HG03064 (cell line): ENCODE results near the gene MICB.
"Not testable (repeated sequence)": the region's sequence is repeated elsewhere in the genome, so short reads cannot be mapped to it uniquely, and the experiment has no call there.

Experiments
- ATAC-seq: cut with Tn5 transposase; IDR thresholded peaks from one replicate; pipeline ENCODE4 v1.9.1; 2021; ENCODE audit warnings: low read depth; ENCODE audit not compliant: unreplicated experiment

The MICB gene

DNA sequence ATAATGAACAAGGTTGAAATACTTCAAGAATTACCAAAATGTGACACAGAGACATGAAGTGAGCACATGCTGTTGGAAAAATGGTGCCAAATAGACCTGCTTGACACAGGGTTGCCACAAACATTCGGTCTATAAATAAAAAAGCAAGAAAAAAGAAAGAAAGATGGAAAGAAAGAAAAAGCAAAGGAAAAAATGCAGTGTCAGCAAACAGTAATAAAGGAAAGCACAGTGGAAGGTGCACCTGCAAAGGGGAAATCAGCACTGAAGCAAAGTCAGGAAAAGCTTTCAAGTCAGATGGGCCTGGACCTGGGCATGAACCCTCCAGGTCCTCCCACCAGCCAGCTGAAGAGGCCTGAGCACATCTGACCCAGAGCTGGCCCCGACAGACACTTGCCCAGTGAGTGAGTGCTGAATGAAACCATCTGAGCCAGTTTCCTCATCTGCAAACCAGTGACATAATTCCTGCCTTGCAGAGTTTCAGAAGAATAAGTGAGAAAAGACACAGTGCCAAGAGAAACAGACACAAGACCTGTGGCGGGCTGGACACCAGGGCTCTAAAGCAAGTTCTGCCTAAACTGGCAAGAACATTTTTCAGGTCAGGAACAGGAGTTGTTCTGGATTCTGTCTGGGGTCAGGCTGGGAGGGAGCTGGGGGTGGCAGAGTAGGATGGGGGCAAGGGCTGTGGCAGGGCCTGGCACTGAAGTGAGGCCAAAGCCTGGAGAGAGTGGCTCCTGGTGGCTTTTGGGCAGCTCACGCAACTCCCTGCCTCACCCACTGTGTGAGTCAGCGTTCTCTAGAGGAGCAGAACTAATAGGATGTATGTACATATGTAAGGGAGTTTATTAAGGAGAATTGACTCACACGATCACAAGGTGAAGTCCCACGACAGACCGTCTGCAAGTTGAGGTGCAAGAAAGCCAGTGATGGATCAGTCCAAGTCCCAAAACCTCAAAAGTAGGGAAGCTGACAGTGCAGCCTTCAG is 23.9 kb upstream of the MICB start:
- ATAC-seq = no peak

DNA sequence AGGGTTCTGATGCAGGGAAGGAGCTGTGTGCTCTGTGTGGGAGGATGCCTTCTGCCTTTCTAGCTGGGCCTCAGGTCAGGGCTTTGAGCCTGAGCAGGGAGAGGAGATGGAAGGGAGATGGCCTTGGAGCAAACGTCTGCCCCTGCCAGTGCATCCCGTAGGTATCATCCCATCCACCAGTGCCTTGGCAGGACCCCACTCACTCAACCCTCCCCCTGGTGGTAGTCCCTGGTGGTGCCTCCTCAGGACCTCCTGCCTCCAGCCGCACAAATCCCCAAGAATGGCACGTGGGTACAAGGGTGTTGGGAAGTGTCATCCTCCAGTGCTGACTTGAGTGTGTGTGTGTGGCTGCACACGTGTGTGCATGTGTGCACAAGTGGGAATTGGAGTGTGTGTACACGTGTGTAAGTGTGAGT is 23.1 kb upstream of the MICB start:
- no peak for ATAC-seq

DNA sequence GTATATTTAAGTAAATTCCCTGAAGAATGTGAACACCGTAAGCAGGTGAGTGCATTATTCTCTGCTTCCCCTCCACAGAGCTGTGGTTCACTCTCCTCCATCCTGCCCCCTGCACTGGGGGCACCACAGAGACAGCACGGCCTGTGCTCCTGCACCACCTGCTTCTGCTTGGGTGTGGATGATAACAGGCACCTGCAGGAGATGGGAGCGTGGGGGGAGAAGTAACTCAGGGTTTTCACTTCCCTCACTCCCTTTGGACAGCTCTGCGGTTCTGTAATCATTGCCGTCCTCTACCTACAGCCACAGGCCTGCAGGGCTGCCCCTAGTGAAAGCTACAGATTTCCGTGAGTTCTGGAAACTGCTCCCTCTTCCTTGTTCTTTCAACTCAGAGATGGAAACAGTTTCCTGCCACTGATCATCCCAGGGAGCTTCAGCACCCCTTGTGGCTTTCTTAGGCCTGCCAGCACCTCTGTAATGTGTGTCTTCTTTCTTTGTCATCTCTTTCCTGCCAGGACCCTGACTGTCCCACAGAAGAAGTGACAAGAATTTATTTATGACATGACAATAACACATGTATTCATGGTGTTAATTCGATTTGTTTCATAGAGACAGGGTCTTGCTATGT is 21.3 kb upstream of the MICB start:
- no peak for ATAC-seq

DNA sequence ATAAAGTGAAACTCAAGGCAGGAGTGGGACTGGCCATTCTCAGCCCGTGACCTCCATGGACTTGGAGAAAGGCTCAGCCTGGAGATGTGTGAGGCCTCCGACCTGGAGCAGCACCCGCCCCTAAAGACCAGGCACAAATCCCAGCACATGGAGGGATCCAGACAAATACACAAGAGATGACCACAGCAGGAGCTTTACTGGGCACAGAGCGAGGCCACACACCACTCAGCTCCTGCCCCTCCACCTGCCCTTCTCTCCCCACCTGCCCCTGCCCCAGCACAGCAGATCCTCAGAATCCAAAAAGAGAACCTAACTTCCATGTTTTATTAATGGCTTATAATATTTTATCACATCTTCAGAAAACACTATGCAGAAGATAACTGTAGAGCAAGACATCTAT is 20.4 kb upstream of the MICB start:
- ATAC-seq = no peak

DNA sequence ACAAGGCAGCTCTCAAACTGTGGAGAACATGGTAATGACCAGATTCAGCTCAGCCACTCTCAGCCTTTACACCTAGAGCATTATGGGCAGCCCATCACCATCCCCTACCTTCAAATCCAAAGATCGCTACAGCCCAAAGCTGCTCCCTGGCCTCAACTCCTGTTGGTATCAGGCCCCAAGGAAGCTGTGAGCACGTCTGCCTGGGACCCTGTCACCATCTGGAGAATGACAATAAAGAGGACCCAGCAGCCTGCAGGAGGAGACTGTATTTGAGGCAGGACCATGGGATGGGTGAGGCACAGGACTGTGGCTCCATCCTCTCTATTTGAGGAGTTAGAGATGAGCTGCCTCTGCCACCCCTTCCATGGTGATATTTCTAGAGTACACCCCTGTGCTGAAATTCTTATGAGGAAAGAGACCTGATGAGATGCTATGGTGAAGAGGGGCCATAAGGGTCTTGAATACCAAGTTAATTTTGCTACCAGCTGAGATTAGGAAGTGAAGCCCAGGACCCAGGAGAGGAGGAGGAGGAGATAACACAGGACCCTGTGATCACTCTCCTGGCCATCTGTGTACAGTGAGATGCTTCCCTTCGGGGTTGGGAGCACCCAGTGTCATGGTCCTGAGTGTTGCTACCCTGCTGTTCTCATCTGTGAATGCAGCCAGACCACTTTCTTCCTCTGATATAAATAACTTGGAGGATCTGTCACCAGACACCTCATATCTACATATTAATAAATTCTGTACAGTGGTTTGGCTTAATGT is 19.6 kb upstream of the MICB start:
- ATAC-seq = no peak

DNA sequence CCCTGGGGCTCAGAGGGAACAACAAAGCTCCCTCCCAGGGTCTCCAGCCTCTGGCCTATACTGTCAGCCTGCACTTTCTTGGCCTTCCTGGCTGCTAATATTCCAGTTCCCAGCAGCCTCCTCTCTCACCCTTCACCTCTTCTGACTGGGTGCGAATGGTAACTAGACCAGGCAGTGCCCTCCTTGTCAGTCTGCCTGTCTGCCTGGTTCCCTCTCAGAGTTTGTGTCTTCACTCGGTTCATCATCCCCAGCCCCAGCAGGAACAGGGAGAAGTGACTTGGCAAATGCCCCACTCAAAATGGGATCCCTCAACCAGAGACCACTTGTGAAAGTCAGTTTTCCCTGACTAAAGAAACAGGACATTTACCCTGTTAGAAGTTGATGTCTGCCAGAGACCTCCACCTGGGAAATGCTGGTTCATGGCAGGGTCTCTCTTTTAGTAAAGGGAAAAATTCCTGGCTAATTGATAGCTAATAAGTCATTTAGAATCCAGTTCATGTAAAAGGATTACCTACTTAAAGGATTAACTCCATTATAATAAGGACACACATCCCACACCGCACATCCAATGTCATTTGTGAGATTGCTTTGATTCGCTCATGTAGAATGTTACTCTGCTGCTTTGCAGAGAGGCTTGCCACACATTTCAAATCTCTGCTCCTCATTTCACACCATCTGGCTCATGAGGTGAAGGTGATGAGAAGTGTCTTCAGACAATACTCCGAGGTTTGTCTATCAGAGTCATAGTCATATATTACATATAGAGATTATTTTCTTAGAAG is 18.6 kb upstream of the MICB start:
- no peak for ATAC-seq

DNA sequence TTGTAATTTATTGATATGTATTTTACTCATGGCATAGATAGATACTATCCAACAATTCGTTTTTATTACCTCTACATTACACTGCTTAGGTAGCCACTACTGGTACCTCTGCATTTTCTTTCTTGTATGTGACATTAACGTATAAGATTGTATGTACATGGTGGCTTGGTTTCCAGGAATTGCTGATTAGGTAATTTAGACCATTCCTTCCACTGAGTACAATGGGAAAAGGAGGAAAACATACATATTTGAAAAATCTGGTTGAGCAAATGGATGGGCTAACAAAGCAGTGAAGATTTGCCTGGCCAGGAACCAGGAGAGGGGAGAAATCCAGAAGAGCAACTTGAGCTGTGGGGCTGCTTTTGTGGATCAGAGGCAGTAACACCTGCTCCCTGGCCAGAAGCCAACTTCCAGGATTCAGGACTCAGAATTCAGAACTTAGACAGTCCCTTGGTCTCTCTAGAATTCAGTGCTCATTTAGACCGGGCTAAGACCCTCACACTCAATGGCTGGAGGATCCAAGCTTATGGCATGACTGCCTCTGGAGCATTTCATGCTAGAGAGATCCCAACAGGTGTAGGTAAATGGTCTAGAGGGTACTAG is 17.9 kb upstream of the MICB start:
- ATAC-seq = no peak

DNA sequence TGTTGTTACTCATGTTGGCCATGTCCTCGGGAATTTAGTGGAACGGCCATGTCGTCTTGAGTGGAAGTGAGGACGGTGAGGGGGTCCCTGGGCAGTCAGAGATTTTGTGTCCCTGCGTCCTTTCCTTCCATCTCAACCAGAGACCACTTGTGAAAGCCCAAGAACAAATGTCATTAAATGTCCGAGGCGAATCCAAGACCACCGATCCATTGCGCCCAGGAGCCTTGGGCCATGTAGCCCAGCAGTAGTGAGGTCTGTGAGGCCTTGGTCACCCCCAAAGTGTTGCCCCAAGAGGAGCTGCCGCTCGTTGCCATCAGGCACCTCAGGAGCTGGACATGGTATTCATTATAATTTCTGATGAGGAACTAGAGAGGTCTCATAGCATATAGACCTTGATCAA is 17.4 kb upstream of the MICB start:
- ATAC-seq = no peak

DNA sequence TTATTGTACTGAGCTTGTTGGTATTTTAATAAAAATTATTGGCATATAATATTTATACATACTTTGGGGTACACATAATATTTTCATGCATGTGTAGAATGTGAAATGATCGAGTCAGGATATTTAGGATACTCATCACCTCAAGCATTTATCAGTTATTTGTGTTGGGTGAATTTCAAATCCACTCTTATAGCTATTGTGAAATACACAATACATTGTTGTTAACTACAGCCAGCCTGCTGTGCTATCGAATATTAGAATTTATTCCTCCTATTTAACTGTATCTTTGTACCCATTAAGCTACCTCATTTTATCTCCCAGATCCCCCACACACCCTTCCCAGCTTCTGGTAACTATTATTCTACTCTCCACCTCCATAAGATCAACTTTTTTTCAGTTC is 14.6 kb upstream of the MICB start:
- no peak for ATAC-seq

DNA sequence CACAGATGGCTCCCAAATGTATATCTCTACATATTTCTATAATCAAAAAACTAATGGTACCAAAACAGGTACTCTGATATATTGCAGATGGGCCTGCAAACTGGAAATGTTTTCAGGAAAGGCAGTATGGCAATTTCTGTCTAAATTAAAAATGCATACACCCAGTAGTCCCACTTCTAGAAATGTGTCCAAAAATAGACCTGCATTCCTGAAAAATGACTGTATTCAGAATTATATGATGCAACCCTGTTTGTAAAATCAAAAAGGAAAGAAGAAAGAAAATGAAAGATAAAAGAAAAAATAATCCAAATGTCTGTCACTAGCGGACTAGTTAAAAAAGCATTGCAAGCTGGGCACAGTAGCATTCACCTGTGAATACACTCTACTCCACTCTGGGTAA is 12.9 kb upstream of the MICB start:
- ATAC-seq = no peak

DNA sequence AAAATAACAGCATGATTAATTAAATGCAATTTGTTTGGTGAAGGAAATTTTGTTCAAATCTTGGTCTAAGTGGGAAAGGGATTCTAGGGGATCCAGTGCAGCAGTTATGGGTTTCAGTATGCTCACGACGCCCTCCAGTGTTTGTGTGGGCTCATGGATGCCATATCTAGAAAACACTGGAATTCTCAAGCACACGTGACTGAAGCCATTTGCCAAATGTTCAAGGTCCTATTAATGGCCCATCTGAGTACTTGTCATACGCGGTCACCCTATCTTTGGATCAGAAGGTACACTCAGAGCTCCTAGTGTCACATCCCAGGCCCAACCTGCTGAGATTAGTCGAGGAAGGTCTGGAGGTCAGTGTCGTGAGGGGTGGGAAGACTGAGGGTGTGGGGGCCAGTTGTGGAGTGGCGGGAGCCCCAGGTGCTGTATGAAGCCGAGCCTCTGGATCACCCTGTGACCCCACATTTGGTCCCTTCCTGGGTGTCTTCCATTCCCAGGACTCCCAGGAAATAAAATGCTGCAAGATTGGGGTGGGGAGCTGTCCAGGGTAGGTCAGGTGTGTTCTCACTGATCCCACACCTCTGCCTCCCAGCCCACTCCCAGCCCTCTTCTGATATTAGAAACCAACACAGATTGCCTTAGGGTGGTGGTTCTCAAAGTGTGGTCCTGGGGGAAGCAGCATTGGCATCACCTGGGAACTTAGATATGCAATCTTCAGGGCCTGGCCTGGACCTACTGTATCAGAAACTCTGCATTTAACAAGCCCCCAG is 11.7 kb upstream of the MICB start:
- ATAC-seq = not testable (repeated sequence)

DNA sequence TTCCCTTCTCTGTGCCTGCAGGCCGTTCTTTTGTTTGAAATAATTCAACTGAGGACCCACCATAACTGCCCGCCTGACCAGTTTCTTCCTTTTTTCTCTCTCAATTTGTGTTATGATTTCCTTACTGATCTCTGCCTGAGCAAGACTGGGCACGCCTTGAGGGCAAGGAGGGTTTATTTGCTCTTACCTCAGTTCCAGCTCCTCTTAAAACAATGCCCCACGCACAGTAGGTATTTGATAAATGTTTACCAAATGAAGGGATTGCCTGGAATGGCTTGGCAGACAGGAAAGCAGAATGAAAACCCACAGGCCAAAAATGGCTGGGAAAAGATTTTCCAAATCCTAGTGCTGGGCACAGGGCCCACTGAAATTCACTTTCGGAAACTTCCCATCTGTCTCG is 10.3 kb upstream of the MICB start:
- not testable (repeated sequence) for ATAC-seq

DNA sequence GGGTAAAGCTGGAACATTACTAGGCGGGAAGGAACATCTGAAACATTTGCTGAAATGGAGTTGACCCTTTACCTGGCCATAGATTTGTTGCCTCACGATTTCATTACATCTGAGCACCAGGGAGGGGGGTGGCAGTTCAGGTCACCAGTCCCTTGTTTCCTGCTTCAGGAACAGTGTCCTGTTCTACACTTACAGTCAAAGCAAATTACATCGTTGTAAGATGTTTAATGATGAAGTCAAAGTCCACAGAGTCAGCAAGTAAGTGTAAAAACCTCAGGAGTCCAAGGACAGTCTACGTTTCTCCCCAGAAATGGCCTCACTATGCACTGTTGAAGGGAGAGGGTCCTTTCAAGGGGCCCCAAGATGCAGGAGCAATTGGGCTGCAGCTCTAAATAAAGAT is 8.9 kb upstream of the MICB start:
- no peak for ATAC-seq

DNA sequence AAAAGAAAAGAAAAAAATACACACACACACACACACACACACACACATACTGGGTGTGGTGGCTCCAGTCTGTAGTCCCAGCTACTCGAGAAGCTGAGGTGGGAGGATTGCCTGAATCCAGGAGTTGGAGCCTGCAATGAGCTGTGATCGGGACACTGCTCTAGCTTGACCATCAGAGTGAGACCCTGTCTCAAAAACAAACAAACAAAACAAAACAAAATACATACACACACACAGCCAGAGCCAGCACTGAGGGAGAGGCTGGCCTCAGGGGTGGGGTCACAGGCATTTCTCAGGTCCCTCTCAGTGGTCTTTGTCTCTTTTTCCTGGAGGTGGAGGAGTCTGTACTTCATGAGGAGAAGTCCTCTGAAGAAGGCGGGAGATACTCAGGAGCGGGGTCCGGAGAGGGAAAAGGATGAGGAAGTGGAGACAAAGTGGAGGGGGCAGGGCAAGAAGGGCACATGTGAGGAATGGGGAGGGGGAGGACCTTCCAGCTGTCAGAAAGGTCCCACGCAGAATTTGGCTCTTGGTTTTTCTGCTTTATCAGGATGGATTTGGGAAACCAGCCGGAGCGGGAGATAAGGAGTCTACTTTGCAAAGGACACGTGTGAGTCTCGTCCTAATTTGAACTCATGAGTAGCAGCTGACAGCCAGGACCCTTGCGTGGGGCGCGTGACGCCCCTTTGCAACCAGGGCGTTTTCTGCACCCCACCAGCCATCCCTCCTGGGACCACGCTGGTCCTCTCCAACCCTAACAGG is 7.7 kb upstream of the MICB start:
- ATAC-seq = no peak

DNA sequence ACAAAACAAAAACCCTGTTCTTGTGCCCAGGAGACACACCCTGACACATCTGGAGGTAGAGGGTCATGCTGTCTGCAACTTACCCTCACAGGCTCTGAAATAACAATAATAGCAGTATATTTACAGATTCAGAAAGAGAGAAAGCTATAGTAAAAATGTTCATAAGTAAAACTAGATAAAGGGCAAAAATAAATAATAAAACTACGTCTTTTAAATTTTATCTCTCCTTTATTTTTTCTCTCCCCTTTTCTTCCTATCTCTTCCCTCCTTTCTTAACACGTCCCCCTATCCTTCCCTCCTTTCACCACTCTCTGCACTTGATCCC is 4.4 kb upstream of the MICB start:
- not testable (repeated sequence) for ATAC-seq

DNA sequence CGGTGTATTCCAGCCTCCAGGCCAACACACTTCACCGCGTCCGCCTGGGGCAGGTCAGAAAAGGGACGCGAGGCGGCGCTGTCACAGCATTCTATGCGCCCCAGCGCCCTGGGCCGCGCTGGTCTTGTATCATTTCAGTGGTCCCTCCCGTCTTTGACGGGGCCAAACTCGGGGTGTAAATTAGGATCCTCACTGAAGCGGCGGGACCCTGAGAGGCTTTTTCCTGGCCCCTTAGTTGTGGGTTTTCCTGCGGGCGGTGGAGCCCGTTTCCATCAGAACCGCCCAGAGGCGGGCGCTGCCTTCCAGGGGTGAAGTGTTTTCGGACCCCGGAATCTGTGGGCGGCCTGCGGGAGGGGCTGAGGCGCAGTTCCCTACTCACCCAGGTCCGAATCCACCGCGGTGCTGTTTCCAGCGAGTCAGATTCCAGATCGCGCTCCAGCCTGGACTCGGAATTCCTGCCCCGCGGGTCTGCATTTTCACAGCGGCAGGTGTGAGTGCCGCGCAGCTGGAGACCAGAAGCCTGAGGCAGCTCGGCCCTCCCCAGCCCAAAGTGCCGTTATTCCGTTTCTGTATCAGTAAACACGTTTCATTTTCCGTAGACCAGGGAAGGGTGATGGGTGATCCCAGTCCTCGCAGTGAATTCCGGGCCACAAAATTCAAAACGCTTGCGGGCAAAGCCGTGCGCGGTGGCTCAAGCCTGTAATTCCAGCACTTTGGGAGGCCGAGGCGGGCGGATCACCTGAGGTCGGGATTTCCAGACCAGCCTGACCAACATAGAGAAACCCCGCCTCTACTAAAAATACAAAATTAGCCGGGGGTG is 3.9 kb upstream of the MICB start:
- no peak for ATAC-seq

DNA sequence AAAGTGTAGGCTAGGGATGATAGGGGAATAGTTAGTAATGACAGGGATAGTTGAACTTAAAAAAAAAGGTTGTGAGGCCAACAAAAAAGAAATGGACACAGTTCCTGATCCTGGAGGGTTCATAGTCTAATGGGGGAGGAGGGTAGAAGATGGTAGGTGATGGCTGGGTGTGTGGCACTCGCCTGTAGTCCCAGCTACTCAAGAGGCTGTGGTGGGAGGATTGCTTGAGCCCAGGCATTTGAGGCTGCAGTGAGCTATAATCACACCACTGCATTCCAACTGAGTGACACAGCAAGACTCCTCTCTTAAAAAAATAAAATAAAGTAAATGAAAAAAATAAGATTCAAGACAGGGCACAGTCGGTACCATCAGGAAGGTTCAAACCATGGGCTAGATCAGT is 2.4 kb upstream of the MICB start:
- no peak for ATAC-seq

DNA sequence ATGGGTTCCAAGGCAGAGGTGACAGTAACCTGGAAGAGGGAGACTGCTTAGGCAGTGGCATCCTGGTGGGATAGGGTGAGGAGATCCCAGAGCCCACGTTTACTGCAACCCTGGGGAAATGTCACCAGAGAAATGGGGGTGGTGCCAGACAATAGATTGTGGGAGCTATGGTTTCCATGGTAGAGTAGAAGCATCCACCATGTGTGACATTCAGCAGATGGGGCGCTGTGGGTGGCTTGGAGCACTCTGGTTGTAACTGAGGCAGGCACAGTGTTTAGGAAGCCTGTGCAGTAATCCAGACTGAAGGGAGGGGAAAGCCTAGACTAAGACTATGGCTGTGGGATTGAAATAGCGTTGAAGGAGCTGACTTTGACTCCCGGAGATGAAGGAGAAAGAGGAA is 1.1 kb upstream of the MICB start:
- ATAC-seq = not testable (repeated sequence)
